PC-3 (cell line): ENCODE results near the gene UBTF. TPM values are rescaled to one million over a fixed set of nuclear protein-coding genes. Genes with fewer than 3 reads are reported as not detected.

ENCODE experiments used
- ATAC-seq: fragments of 200-7000 bp; cut with Tn5 transposase; 2 replicates; pipeline ENCODE4 v1.9.1; 2020; ENCODE audit warnings: mild to moderate bottlenecking, moderate library complexity
- BruUV-seq: library from RNA; stranded (reverse); fragments of 400-500 nt; replicated peaks from 2 replicates; lab custom pipeline; 2021; lab: Mats Ljungman, UMichigan
- CTCF ChIA-PET: fragments of 300-600 bp; sonication (Branson Sonifier 250); formaldehyde crosslinking; loops from one replicate; lab custom pipeline; 2022; ENCODE audit warnings: antibody characterized with exemption; lab: Charles Lee
- POLR2A ChIA-PET: fragments of 300-600 bp; sonication (Branson Sonifier 250); formaldehyde crosslinking; loops from one replicate; lab custom pipeline; 2022; ENCODE audit warnings: antibody characterized with exemption; ENCODE audit not compliant: unreplicated experiment; lab: Charles Lee
- DNase-seq: peaks from one replicate; pipeline ENCODE4 v3.0.0-alpha.2; 2015
- H2AFZ ChIP-seq: fragments of 300-600 bp; sonication (generic); 2 replicates; pipeline ENCODE4 v1.6.0; 2016; ENCODE audit warnings: antibody characterized with exemption, low read length
- H3F3A ChIP-seq: fragments of 300-600 bp; sonication (generic); one replicate; pipeline ENCODE4 v1.6.0; 2017; ENCODE audit warnings: antibody characterized with exemption, low read length, control low read depth, mild to moderate bottlenecking; ENCODE audit not compliant: unreplicated experiment
- H3K27ac ChIP-seq: fragments of 300-600 bp; sonication (generic); 2 replicates; pipeline ENCODE4 v1.5.1; 2016; ENCODE audit warnings: mild to moderate bottlenecking, low read length
- H3K27me3 ChIP-seq: fragments of 300-600 bp; sonication (generic); 2 replicates; pipeline ENCODE4 v1.6.1; 2016; ENCODE audit warnings: low read length, mixed read lengths
- H3K36me3 ChIP-seq: fragments of 300-600 bp; sonication (generic); 2 replicates; pipeline ENCODE4 v1.6.1; 2016; ENCODE audit warnings: low read depth, mixed run types, low read length, mixed read lengths
- H3K4me1 ChIP-seq: fragments of 300-600 bp; sonication (generic); 2 replicates; pipeline ENCODE4 v1.5.1; 2016; ENCODE audit warnings: low read length; ENCODE audit not compliant: insufficient read depth
- H3K4me2 ChIP-seq: fragments of 300-600 bp; sonication (generic); 2 replicates; pipeline ENCODE4 v1.6.0; 2016; ENCODE audit warnings: low read length
- H3K4me3 ChIP-seq: fragments of 300-600 bp; sonication (generic); 2 replicates; pipeline ENCODE4 v1.5.1; 2016; ENCODE audit warnings: mild to moderate bottlenecking, low read length, mixed read lengths
- H3K79me2 ChIP-seq: fragments of 300-600 bp; sonication (generic); 2 replicates; pipeline ENCODE4 v1.6.1; 2017; ENCODE audit warnings: low read length, mixed read lengths
- H3K9ac ChIP-seq: fragments of 300-600 bp; sonication (generic); 2 replicates; pipeline ENCODE4 v1.6.0; 2016; ENCODE audit warnings: mild to moderate bottlenecking, low read length
- H3K9me2 ChIP-seq: fragments of 300-600 bp; sonication (generic); replicated peaks from 2 replicates; pipeline ENCODE4 v1.6.1; 2016; ENCODE audit warnings: mixed run types, low read length, mixed read lengths
- H3K9me3 ChIP-seq: fragments of 300-600 bp; sonication (generic); 2 replicates; pipeline ENCODE4 v1.6.1; 2016; ENCODE audit warnings: low read length, mixed read lengths
- H4K20me1 ChIP-seq: fragments of 300-600 bp; sonication (generic); 2 replicates; pipeline ENCODE4 v1.6.1; 2016; ENCODE audit warnings: low read length, mixed read lengths
- CTCF ChIP-seq: fragments of 300-600 bp; sonication (generic); conservative IDR thresholded peaks from 2 replicates; pipeline ENCODE4 v1.5.1; 2017; ENCODE audit warnings: antibody characterized with exemption, low read depth, mild to moderate bottlenecking, low read length
- EZH2 ChIP-seq: fragments of 300-600 bp; sonication (generic); IDR thresholded peaks from one replicate; pipeline ENCODE4 v1.6.1; 2017; ENCODE audit warnings: antibody characterized with exemption, mild to moderate bottlenecking, low read length; ENCODE audit not compliant: unreplicated experiment
- EZH2phosphoT487 ChIP-seq: fragments of 300-600 bp; sonication (generic); IDR thresholded peaks from 2 replicates; pipeline ENCODE4 v1.6.1; 2018; ENCODE audit warnings: mild to moderate bottlenecking, antibody characterized with exemption, low read length, borderline replicate concordance
- intact Hi-C: fragments of 100-400 bp; cut with micrococcal nuclease; formaldehyde crosslinking; loops from 2 replicates; pipeline ENCODE4 v1.9.0; 2023
- total RNA-seq: library from RNA; depleted of rRNA; stranded (reverse); fragments of >200 nt; gene quantifications from 2 replicates; pipeline ENCODE4 v1.2.3, GENCODE V29; 2014

The UBTF gene
- total RNA-seq, 1 experiment from 2014 or later, result 139 TPM

DNA sequence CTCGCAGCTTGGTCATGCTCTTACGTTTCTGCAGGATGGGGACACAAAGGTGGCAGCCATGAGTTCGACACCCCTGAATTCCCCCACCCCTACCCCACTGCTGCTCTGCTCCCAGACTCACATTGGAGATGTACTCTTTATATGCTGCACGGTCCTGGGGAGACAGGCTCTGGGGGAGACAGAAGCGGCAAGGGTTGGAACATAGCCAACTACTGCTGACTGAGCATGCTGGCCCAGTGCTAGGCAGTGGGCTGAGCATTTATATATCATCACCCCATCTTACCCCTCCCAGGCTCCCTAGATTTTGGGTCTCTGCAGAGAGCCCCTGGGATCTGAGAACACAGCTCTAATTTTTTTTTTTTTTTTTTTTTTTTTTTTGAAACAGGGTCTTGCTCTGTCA is 11.7 kb downstream of the UBTF start:
- Histone ChIP-seq H3K79me2 (no peaks in the 10 kb centered on the region), H3K9ac (no peak overlapping the region), H2AFZ (no peak overlapping the region), H3K4me1 (peaks cover 51% of the 10 kb centered on the region), H3K9me3 (no peaks in the 10 kb centered on the region), H4K20me1 (no peaks in the 10 kb centered on the region), H3K27ac (peak overlapping the region; percentile 67), H3K27me3 (no peaks in the 10 kb centered on the region), H3K4me3 (no peak overlapping the region), H3K36me3 (peaks cover 35% of the 10 kb centered on the region), H3K9me2 (no peaks in the 10 kb centered on the region), H3F3A (peaks cover 4% of the 10 kb centered on the region), H3K4me2 (no peak overlapping the region)
- no peak for TF ChIP-seq CTCF
- intact Hi-C loops, result no loop called here
- ATAC-seq (no peak), DNase-seq (no peak)
- ChIA-PET CTCF (interaction anchor here (0.6 to 1.0 kb wide), 6 partner anchors 11 to 568 kb away, joined by 3 to 13 read pairs (median 5); no protein-coding TSS in a partner anchor), POLR2A (interaction anchor here (0.5 kb wide), 1 partner anchor 8 kb away, joined by 6 read pairs; no protein-coding TSS in a partner anchor)
- BruUV-seq, result no TSS peak

DNA sequence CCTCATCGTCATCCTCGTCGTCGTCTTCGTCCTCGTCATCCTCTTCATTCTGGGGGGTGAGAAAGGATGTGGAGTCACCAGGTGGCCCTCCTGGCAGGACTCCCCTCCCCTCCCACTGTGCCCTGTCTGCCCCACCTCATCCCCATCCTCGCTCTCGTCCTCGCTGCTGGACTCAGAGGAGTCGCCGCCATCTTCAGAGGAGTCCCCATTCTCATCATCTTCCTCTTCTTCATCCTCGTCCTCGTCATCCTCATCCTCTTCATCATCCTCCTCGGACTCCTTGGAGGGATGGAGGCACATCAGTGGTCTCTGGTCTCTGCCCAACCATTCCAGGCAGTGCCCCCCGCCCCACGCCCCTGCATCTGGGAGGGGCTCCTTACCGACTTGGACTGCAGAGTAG is 12.2 kb downstream of the UBTF start:
- H2AFZ ChIP-seq, result no peak overlapping the region
- no peak overlapping the region for H3K4me3 ChIP-seq
- no peaks in the 10 kb centered on the region for H3K27me3 ChIP-seq
- ATAC-seq (no peak), DNase-seq (no peak)
- TF ChIP-seq CTCF (no peak), EZH2phosphoT487 (no peak), EZH2 (no peak)
- no peak overlapping the region for H3K27ac ChIP-seq
- no peaks in the 10 kb centered on the region for H3K9me2 ChIP-seq
- ChIA-PET POLR2A (no interaction called here), CTCF (interaction anchor here (0.6 kb wide), 1 partner anchor 19 kb away, joined by 6 read pairs; no protein-coding TSS in a partner anchor)
- H3K9me3 ChIP-seq, result no peaks in the 10 kb centered on the region
- no TSS peak for BruUV-seq
- H3K9ac ChIP-seq, result no peak overlapping the region
- intact Hi-C loops, result no loop called here
- no peaks in the 10 kb centered on the region for H3K79me2 ChIP-seq
- no peaks in the 10 kb centered on the region for H4K20me1 ChIP-seq
- H3F3A ChIP-seq, result peaks cover 4% of the 10 kb centered on the region
- no peak overlapping the region for H3K4me2 ChIP-seq
- peaks cover 35% of the 10 kb centered on the region for H3K36me3 ChIP-seq
- peaks cover 51% of the 10 kb centered on the region for H3K4me1 ChIP-seq

GRCh38 chr17:44206825-44207155 is 12.7 kb downstream of the UBTF start:
- ATAC-seq (no peak), DNase-seq (no peak)
- no peaks in the 10 kb centered on the region for H3K9me3 ChIP-seq
- no peak overlapping the region for H3K27ac ChIP-seq
- no peak for TF ChIP-seq EZH2phosphoT487
- peaks cover 35% of the 10 kb centered on the region for H3K36me3 ChIP-seq
- H3F3A ChIP-seq, result peaks cover 4% of the 10 kb centered on the region
- no peaks in the 10 kb centered on the region for H4K20me1 ChIP-seq
- no TSS peak for BruUV-seq
- no peak overlapping the region for H2AFZ ChIP-seq
- no peak overlapping the region for H3K9ac ChIP-seq
- no peaks in the 10 kb centered on the region for H3K27me3 ChIP-seq
- ChIA-PET CTCF (interaction anchor here (1.4 kb wide), 1 partner anchor 12 kb away, joined by 3 read pairs; no protein-coding TSS in a partner anchor), POLR2A (no interaction called here)
- no peak overlapping the region for H3K4me2 ChIP-seq
- no peaks in the 10 kb centered on the region for H3K9me2 ChIP-seq
- peaks cover 51% of the 10 kb centered on the region for H3K4me1 ChIP-seq
- intact Hi-C loops, result no loop called here
- no peaks in the 10 kb centered on the region for H3K79me2 ChIP-seq
- H3K4me3 ChIP-seq, result no peak overlapping the region
